Panc1 (cell line): ENCODE data around the gene ESRRG. TPM values are rescaled to one million over a fixed set of nuclear protein-coding genes. Genes with fewer than 3 reads are reported as not detected.

Experiments used
- ATAC-seq: fragments of 200-7000 bp; cut with Tn5 transposase; 2 replicates; pipeline ENCODE4 v1.9.1; 2020; ENCODE audit warnings: mild to moderate bottlenecking, moderate library complexity
- BruUV-seq: library from RNA; stranded (reverse); fragments of 400-500 nt; replicated peaks from 2 replicates; lab custom pipeline; 2021; lab: Mats Ljungman, UMichigan
- CTCF ChIA-PET: fragments of 300-600 bp; sonication (Branson Sonifier 250); formaldehyde crosslinking; loops from one replicate; lab custom pipeline; 2022; ENCODE audit warnings: antibody characterized with exemption; lab: Charles Lee
- POLR2A ChIA-PET: fragments of 300-600 bp; sonication (Branson Sonifier 250); formaldehyde crosslinking; loops from one replicate; lab custom pipeline; 2022; ENCODE audit warnings: antibody characterized with exemption; lab: Charles Lee
- DNase-seq: peaks from one replicate; pipeline ENCODE4 v3.0.0-alpha.2; 2010; ENCODE audit warnings: low read depth, low spot score
- H3K27ac ChIP-seq: 2 replicates; pipeline ENCODE4 v1.5.1; 2011; ENCODE audit warnings: mild to moderate bottlenecking, low read length, inconsistent platforms
- H3K27me3 ChIP-seq: fragments of 200-500 bp; sonication (Bioruptor generic); 2 replicates; pipeline ENCODE4 v1.6.0; 2014; ENCODE audit warnings: low read length, inconsistent platforms; ENCODE audit not compliant: control insufficient read depth, insufficient read depth
- H3K36me3 ChIP-seq: fragments of 200-500 bp; sonication (Bioruptor generic); 2 replicates; pipeline ENCODE4 v1.5.1; 2014; ENCODE audit warnings: inconsistent platforms, mild to moderate bottlenecking, low read length, moderate library complexity; ENCODE audit not compliant: control insufficient read depth, insufficient read depth
- H3K4me1 ChIP-seq: 2 replicates; pipeline ENCODE4 v1.5.1; 2011; ENCODE audit warnings: inconsistent platforms, mild to moderate bottlenecking, low read length, moderate library complexity; ENCODE audit not compliant: control insufficient read depth, insufficient read depth
- H3K4me3 ChIP-seq, 2 experiments: 2 replicates each; pipeline ENCODE4 v1.5.1; 2011 to 2012; ENCODE audit warnings: low read depth in 2 of 2, low read length in 2 of 2, mild to moderate bottlenecking in 2 of 2, inconsistent platforms in 1 of 2, moderate library complexity in 1 of 2
- H3K9me3 ChIP-seq: fragments of 200-500 bp; sonication (Bioruptor generic); 2 replicates; pipeline ENCODE4 v1.5.1; 2014; ENCODE audit warnings: low read depth, mild to moderate bottlenecking, inconsistent platforms, low read length, moderate library complexity; ENCODE audit not compliant: control insufficient read depth, insufficient read depth
- POLR2AphosphoS5 ChIP-seq: IDR thresholded peaks from 2 replicates; pipeline ENCODE4 v1.6.1; 2012; ENCODE audit warnings: mild to moderate bottlenecking, low read depth, low read length, moderate library complexity
- SIN3A ChIP-seq: IDR thresholded peaks from 2 replicates; pipeline ENCODE4 v1.6.1; 2012; ENCODE audit warnings: low read depth, mild to moderate bottlenecking, low read length, moderate library complexity, borderline replicate concordance; ENCODE audit not compliant: insufficient read depth
- TCF7L2 ChIP-seq: IDR thresholded peaks from 2 replicates; pipeline ENCODE4 v1.6.1; 2011; ENCODE audit warnings: mild to moderate bottlenecking, low read depth, low read length, inconsistent platforms
- in situ Hi-C: cut with HindIII; loops from 2 replicates; pipeline ENCODE4 v1.10.0; 2016; ENCODE audit warnings: low sequenced_read_pairs, low pct_unique_long_range_greater_than_20kb
- intact Hi-C: fragments of 100-400 bp; cut with micrococcal nuclease; formaldehyde crosslinking; loops from one replicate; pipeline ENCODE4 v1.10.0; 2022; ENCODE audit not compliant: unreplicated experiment
- total RNA-seq: library from RNA; stranded (reverse); gene quantifications from one replicate; pipeline ENCODE4 v1.2.1, GENCODE V29; 2021; ENCODE audit not compliant: unreplicated experiment
- TF ChIP-seq, protein P1 (sequence below): fragments of 450-650 bp; IDR thresholded peaks from 2 replicates; pipeline ENCODE4 v1.5.1; 2017; ENCODE audit warnings: mild to moderate bottlenecking
- TF ChIP-seq, protein P2 (sequence below), 2 experiments: IDR thresholded peaks; 2 replicates each; pipeline ENCODE4 v1.6.1; 2011 to 2012; ENCODE audit warnings: low read depth in 2 of 2, control low read depth in 1 of 2, low read length in 1 of 2, mild to moderate bottlenecking in 1 of 2, moderate library complexity in 1 of 2; ENCODE audit not compliant: insufficient read depth in 1 of 2

Gene ESRRG
- total RNA-seq, 1 experiment from 2014 or later = not detected

DNA sequence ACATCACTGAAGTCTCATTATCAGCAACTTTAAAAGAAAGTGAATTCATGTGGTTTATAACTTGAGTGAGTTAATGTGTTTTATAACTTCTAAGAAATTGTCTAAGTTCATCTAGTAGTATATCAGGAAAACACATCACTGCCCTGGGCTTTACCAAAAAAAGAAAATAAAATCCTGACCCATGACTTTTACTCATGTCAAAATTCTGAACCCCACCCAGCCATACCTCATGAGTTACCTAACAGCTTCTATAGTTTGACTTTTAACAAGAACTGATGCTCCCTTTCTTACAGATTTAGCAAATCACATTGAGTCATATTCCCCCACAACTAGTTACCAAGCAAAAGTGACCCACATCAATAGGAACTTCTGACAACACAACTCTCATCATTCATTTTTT is 57.4 kb downstream of the ESRRG start:
- no peak overlapping the region for H3K4me3 ChIP-seq
- ChIA-PET CTCF (no interaction called here), POLR2A (no interaction called here)
- intact Hi-C loops = no loop called here
- no TSS peak for BruUV-seq
- H3K9me3 ChIP-seq = no peaks in the 10 kb centered on the region
- H3K36me3 ChIP-seq = no peaks in the 10 kb centered on the region
- TF ChIP-seq, protein P1, sequence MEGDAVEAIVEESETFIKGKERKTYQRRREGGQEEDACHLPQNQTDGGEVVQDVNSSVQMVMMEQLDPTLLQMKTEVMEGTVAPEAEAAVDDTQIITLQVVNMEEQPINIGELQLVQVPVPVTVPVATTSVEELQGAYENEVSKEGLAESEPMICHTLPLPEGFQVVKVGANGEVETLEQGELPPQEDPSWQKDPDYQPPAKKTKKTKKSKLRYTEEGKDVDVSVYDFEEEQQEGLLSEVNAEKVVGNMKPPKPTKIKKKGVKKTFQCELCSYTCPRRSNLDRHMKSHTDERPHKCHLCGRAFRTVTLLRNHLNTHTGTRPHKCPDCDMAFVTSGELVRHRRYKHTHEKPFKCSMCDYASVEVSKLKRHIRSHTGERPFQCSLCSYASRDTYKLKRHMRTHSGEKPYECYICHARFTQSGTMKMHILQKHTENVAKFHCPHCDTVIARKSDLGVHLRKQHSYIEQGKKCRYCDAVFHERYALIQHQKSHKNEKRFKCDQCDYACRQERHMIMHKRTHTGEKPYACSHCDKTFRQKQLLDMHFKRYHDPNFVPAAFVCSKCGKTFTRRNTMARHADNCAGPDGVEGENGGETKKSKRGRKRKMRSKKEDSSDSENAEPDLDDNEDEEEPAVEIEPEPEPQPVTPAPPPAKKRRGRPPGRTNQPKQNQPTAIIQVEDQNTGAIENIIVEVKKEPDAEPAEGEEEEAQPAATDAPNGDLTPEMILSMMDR = no peak
- TF ChIP-seq TCF7L2 (no peak), SIN3A (no peak), POLR2AphosphoS5 (no peak)
- TF ChIP-seq, protein P2, sequence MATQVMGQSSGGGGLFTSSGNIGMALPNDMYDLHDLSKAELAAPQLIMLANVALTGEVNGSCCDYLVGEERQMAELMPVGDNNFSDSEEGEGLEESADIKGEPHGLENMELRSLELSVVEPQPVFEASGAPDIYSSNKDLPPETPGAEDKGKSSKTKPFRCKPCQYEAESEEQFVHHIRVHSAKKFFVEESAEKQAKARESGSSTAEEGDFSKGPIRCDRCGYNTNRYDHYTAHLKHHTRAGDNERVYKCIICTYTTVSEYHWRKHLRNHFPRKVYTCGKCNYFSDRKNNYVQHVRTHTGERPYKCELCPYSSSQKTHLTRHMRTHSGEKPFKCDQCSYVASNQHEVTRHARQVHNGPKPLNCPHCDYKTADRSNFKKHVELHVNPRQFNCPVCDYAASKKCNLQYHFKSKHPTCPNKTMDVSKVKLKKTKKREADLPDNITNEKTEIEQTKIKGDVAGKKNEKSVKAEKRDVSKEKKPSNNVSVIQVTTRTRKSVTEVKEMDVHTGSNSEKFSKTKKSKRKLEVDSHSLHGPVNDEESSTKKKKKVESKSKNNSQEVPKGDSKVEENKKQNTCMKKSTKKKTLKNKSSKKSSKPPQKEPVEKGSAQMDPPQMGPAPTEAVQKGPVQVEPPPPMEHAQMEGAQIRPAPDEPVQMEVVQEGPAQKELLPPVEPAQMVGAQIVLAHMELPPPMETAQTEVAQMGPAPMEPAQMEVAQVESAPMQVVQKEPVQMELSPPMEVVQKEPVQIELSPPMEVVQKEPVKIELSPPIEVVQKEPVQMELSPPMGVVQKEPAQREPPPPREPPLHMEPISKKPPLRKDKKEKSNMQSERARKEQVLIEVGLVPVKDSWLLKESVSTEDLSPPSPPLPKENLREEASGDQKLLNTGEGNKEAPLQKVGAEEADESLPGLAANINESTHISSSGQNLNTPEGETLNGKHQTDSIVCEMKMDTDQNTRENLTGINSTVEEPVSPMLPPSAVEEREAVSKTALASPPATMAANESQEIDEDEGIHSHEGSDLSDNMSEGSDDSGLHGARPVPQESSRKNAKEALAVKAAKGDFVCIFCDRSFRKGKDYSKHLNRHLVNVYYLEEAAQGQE (IDR thresholded peaks at IDR 0.05; ENCODE audit: insufficient read depth in 1 of 2, low read depth in 2 of 2, low read length in 1 of 2) = no peak
- ATAC-seq = no peak
- H3K27ac ChIP-seq = no peak overlapping the region
- H3K4me1 ChIP-seq = no peaks in the 10 kb centered on the region
- in situ Hi-C loops = no loop called here
- no peaks in the 10 kb centered on the region for H3K27me3 ChIP-seq
- no peak for DNase-seq

DNA sequence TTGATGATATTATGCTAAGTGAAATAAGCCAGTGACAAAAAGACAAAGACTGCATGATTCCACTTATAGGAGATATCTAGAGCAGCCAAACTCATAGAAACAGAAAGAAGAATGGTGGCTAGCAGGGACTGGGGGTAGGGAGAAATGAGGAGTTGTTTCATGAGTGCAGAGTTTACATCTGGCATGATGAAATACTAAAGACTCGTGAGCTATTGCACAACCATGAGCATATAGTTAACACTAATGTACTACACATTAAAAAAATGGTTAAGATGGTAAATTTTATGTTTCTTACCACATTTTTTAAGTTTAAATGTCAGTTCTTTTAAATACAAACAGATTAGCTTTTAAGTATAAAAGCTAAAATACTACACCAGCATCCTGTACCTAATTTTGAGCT is 57.8 kb downstream of the ESRRG start:
- H3K9me3 ChIP-seq = no peaks in the 10 kb centered on the region
- no peaks in the 10 kb centered on the region for H3K36me3 ChIP-seq
- H3K27ac ChIP-seq = no peak overlapping the region
- in situ Hi-C loops = no loop called here
- no TSS peak for BruUV-seq
- CTCF ChIA-PET = no interaction called here
- intact Hi-C loops = no loop called here
- ATAC-seq = no peak
- H3K4me3 ChIP-seq = no peak overlapping the region
- H3K4me1 ChIP-seq = no peaks in the 10 kb centered on the region
- H3K27me3 ChIP-seq = no peaks in the 10 kb centered on the region
- no peak for DNase-seq
- TF ChIP-seq SIN3A (no peak), POLR2AphosphoS5 (no peak), TCF7L2 (no peak)
- TF ChIP-seq, protein P1 = no peak
- TF ChIP-seq, protein P2 (IDR thresholded peaks at IDR 0.05; ENCODE audit: insufficient read depth in 1 of 2, low read depth in 2 of 2, low read length in 1 of 2) = no peak
- POLR2A ChIA-PET = no interaction called here
